GM18499 (cell line): ENCODE data around the gene PGAP1.
A peak's percentile ranks its signal among the peaks of the same experiment; 100 is the strongest.

ENCODE experiments used
- ATAC-seq: cut with Tn5 transposase; IDR thresholded peaks from one replicate; pipeline ENCODE4 v1.9.1; 2021; ENCODE audit warnings: moderate number of reproducible peaks; ENCODE audit not compliant: insufficient read depth, unreplicated experiment

Gene PGAP1, protein sequence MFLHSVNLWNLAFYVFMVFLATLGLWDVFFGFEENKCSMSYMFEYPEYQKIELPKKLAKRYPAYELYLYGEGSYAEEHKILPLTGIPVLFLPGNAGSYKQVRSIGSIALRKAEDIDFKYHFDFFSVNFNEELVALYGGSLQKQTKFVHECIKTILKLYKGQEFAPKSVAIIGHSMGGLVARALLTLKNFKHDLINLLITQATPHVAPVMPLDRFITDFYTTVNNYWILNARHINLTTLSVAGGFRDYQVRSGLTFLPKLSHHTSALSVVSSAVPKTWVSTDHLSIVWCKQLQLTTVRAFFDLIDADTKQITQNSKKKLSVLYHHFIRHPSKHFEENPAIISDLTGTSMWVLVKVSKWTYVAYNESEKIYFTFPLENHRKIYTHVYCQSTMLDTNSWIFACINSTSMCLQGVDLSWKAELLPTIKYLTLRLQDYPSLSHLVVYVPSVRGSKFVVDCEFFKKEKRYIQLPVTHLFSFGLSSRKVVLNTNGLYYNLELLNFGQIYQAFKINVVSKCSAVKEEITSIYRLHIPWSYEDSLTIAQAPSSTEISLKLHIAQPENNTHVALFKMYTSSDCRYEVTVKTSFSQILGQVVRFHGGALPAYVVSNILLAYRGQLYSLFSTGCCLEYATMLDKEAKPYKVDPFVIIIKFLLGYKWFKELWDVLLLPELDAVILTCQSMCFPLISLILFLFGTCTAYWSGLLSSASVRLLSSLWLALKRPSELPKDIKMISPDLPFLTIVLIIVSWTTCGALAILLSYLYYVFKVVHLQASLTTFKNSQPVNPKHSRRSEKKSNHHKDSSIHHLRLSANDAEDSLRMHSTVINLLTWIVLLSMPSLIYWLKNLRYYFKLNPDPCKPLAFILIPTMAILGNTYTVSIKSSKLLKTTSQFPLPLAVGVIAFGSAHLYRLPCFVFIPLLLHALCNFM

GRCh38 chr2:196926562-196927375 is at the start of gene PGAP1:
PGAP1 (minus strand) TSS chr2:196926707; CDS start chr2:196926616, 91 bp downstream.
- ATAC-seq, result peak; percentile 50

DNA sequence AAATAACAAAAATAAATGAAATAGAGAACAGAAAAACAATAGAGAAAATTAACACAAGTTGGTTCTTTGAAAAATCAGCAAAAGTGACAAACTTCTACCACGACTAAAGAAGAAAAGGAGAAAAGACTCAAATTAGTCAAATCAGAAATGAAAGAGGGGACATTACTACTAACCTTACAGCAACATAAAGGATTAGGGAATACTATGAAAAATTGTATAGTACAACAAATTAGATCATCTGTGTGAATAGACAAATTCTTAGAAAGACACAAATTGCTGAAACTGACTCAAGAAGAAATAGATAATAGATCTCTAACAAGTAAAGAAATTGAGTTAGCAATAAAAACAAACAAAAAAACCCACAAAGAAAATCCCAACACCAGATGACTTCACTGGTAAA is 48.5 kb upstream of the PGAP1 start:
- ATAC-seq, result no peak

GRCh38 chr2:196971574-196972279 is 45.2 kb upstream of the PGAP1 start:
- ATAC-seq, result no peak

DNA sequence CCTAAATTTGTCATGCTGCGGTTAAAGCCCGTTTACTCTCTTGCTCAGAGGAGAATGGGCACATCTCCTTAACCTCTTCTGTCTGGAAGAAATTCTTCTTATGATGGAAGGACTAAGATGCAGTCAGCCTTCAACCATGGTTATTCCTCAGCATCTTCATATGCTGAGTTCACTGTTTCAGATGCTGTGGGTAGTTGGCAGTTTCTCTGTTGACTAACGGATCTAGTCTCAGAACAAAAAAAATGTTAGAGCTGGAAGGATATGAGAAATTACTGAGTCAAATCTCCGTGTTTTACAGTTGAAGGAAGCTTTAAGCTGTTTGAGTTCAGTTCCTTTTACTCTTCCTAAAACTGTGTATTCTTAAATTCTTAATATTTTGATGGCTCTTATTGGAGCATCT is 43.6 kb upstream of the PGAP1 start:
- ATAC-seq, result no peak

DNA sequence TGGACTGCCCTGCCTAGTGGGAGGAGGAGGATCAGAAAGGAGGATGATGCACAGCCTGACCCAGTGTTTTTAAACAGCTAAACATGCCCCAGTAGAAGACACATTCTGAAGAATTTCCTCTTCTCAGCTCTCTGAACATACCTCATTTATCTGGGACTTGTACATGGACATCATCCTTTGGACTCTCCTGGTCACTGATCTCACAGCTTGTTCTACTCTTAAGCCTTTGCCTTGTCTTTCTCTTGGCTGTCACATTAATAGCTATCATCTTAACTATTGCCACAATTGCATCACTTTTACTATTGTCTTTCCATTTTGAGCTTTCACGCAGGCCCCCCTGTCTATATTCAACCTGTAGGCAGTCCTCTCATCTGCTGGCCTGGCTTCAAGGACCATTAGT is 42.0 kb upstream of the PGAP1 start:
- no peak for ATAC-seq

GRCh38 chr2:196967775-196968174 is 41.3 kb upstream of the PGAP1 start:
- no peak for ATAC-seq

DNA sequence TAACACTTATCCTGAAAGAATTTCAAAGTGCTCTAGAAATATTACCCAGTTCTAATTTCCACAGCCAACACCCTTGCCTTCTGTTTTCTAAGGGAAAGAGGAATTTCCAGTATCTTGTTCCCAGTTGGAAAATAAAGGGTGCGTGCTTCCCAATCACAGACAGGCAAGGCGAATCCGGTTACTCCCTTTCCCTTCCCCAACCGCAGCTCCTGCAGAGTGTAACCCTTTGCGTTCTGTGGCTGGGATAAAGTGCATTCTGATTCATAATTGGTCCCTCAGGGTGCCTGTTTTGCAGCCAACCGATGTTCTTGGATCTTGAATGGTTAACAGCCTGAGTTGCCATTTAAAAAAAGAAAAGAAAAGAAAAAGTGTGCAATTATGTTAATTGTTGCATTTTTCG is 40.6 kb upstream of the PGAP1 start:
- ATAC-seq, result no peak

GRCh38 chr2:196966061-196966460 is 39.6 kb upstream of the PGAP1 start:
- no peak for ATAC-seq

GRCh38 chr2:196965651-196966050 is 39.1 kb upstream of the PGAP1 start:
- ATAC-seq, result no peak

- no peak for ATAC-seq
These were observed 37.5 kb upstream of the PGAP1 start for GRCh38 chr2:196963961-196964360.

DNA sequence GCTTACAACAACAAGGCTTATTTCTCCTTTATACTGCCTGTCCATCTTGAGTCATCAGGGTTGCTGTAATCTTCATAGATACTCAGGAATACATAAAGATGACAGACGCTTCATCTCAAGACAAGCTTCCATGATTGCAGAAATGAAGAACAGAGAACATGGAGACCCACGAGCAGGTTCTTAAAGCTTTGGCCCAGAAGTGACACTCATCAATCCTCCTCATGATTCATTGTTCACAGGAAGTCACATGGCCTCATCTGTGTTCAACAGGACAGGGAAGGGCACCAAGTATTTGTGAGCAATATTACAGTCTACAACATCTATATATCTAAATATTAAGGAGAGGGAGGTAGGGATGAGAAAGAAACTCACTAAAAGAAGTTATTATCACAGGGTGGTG is 36.5 kb upstream of the PGAP1 start:
- ATAC-seq, result no peak

- ATAC-seq, result no peak
These were observed 35.8 kb upstream of the PGAP1 start for GRCh38 chr2:196962325-196962724.

DNA sequence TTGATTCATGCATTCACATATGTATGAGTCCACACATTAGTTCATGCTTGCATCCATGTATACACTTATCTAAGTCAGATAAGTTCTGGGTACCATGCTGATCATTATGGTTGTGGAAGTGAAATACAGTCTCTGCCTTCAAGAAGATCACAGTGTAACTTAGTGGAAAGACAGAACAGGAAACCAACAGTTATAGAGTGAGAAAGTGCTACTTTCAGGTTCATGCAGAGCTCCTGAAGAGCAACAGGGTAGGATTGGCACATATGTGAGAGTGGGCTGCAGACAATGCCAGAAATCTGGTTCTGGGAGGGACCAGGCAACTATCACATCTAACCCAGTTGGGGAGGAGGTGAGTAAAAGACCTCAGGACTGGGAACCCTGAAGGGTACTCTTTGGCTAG is 35.4 kb upstream of the PGAP1 start:
- peak; percentile 96 for ATAC-seq

GRCh38 chr2:196959734-196960338 is 33.3 kb upstream of the PGAP1 start:
- ATAC-seq, result no peak

DNA sequence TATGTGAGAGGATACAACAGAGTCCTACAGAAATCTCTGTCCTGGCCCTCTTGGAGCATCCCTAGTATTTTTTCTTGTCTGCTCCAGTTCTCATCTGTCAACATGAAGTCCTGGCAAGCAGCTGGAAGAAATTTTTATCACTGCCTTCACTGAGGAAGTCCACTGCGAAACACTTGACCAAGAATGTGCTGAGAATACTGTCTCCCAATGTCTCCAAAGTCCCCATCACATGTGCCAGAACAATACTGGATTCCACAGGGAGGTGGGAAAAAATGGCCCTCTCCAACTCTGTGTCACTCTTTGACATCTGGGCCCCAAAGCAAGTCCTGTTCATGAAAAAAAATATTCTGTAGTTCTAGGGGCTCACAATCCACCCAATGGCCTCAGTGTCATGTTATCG is 32.8 kb upstream of the PGAP1 start:
- ATAC-seq, result no peak

- no peak for ATAC-seq
These were observed 31.5 kb upstream of the PGAP1 start for GRCh38 chr2:196957881-196958525.

DNA sequence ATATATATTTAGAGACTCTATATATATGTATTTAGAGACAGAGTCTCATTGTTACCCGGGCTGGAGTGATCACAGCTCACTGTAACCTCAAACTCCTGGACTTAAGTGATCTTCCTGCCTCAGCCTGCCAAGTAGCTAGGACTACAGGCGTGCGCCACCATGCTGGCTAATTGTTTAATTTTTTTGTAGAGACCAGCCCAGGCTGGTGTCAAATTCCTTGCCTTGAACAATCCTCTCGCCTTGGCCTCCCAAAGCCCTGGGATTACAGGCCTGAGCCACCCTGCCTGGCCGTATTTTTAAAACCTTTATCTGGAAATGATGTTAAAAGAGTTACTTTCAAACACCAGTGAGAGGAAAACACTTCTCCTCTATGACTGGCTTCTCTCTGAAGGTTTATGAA is 30.9 kb upstream of the PGAP1 start:
- ATAC-seq, result no peak

- ATAC-seq, result no peak
These were observed 29.6 kb upstream of the PGAP1 start for GRCh38 chr2:196956069-196956468.

- no peak for ATAC-seq
These were observed 28.5 kb upstream of the PGAP1 start for GRCh38 chr2:196955036-196955435.
